Stimulated activated CD4-positive, alpha-beta T cell treated with anti-CD3 and anti-CD28 coated beads, Interleukin-2, amount 100 ng/mL, for 48 hours (primary cell): ENCODE data around the gene ARMCX2.
A peak's percentile ranks its signal among the peaks of the same experiment; 100 is the strongest.
"Not testable (repeated sequence)": the region's sequence is repeated elsewhere in the genome, so short reads cannot be mapped to it uniquely, and the experiment has no call there.

Experiments used
- DNase-seq, 2 donors: peaks; one replicate each; pipeline ENCODE4 v3.0.0-alpha.2; 2020

The ARMCX2 gene

DNA sequence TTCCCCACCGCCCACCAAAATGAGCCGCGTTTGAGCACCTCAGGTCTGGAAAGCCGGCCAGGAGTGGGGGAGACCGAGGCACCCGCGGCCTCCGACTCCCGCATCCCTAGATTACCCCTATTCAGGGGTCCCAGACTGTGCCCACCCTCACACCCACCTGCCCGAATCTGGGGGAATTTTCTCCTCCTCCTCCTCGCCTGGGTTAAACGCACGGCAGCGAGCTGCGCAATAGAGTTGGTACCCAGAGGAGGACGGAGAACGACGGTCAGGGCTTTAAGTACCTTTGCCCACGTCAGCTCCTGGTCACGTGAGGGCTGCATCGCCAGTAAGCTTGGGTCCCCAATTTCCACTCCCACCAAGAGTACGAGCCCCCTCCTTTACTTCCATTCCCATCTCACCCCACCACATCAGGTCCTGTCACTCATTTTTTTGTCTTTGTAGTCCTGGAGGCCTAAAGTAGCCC, at the start of gene ARMCX2:
Gene ARMCX2 (minus strand): TSS at position 250 of the 463 bp plus-strand sequence. CDS start 2,262 bp downstream, outside the sequence.
- no peak for DNase-seq

DNA sequence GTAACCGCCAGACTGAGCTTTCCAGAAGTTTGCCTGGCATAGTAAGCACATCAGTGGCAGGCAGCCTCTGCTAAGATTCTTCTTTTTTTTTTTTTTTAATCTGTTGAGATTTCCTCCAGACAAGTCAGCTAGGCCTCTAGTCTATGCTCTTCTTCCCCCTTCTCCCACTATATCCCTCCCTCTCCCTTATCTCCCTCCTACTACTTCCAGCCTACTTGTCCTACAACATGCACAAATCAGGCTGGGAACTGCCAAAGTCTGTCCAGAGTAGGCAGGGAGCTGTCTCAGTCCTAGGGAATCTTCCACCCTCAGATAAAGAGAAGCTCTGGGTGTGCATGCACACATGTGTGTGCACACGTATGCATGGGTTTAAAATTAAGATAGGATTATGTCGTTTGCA, 49.7 kb upstream of the ARMCX2 start:
- DNase-seq: no peak

DNA sequence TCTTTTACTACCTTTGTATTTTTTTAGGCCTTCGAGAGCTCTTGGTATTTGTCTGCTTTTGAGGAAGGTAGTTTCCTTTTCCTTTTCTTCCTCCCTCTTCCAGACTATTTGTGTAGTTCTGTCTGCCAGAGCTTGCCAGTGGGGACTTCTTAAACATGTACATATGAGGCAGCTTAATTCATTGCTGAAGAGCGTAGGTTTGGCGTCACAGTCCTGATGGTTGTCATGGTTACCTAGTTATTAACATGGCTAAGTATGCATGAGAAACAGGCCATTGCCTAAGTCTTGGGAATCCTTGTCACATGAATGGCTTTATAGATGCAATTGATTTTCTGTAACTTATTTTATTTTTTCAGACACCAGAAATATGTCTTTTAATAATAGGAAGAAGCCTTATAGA, 48.5 kb upstream of the ARMCX2 start:
- no peak for DNase-seq

DNA sequence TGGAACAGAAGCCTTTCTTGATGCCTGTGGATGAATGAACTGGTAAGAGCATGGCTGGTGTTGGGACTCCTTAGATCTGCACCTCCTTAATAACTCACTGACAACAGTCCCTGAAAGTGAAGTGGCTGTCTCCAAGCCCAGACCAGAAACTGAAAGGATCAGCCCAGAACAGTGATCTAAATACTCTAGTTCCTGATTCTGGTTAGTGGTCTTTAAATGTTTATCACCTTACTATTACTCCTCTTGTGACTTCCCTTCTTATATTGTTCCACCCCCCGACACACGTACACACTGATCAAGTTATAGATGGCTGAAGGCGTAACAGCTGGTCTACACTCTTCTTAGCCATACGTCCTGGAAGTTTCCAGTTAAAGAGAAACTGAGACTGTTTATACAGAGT, 33.8 kb upstream of the ARMCX2 start:
- DNase-seq: no peak

DNA sequence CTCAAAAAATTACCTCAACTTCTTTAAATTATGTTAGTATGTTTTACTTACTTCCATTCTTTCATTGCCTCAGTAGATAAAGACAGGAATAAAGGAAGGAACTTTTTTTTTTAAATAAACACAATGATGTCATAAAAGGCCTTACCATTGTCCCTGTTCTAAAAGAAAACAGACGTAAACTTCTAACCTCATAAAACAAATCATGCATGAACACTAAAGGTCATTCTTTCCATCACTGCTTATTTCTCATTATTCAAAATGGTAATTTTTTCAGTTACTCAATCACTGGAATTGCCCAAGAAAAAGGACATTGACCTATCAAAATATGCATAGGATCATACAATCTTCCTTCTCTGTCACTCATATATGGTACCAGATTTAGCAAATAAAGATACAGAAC, 32.2 kb upstream of the ARMCX2 start:
- no peak for DNase-seq

DNA sequence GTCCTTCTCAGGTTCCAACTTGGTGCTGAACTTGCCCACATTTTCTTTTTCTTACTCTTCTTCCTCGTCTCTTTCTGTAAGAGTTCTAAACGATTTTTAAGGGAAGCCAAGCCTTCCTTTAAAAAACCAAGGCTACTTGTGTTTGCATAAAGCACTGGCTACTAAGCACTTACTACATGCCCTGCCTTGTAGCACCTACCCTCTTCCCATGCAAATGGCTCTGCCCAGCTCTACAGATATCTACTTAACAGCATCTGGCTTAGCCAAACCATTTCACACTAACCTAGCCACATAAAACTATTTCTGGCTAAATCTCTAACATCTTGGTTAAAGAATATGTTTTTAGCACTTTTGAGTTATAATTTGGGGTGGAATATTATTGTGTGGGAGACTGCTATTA, 26.9 kb upstream of the ARMCX2 start:
- no peak for DNase-seq

DNA sequence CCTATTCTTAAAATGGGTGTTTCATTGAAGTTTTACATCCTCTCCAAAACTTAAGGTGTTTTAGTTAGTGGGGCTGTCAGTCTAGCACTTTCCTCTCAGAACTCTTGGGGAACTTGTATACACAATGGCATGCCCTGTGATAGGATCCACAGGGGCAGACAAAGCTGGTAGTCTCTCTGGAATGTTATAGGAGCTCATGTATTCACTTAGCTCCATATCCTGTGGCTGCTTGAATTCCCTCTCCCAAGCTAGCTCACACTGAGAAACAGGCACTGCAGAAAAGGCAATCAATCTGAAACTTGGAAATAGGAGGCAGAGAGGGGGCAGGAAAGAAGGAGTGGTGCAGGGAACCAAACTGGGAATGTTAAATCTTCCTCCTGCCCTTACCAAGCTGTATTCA, 26.3 kb upstream of the ARMCX2 start:
- DNase-seq: no peak

DNA sequence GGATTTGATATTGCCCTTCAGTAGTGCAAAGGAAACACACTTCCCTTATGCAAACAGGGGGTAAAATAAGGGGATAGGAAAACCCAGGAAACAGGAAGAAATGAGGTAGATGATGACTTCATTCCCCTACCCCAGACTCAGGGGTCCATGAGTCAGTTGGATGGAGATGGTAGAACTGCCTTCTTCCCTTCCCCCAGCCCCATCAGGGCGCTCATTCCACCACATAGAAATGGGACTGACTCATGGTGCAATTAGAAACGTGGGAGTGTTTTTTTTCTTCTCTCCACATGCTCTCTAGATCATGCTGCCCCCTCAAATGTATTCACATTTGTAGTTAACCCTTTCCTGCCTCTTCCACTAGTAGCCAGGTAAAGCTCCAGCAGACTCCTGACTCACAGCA, 23.1 kb upstream of the ARMCX2 start:
- no peak for DNase-seq

DNA sequence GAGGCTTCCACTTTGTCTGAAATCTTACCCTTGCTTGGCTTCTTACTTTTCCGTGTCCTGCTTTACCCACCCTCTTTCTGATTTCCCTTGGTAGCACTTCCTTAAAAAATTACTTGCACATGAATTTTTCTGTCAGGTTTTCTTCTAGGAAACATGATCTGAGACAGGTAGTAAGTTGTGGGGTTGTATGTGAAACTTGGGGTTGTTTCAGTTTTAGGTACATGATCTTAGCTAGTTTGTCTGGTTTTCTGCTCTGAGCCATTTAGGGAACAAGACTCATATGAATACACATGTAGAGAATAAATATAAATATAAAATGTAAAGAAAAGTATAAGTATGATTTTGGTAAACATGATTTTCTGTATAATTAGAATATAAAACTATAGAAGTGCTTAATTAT, 17.4 kb upstream of the ARMCX2 start:
- DNase-seq: no peak

DNA sequence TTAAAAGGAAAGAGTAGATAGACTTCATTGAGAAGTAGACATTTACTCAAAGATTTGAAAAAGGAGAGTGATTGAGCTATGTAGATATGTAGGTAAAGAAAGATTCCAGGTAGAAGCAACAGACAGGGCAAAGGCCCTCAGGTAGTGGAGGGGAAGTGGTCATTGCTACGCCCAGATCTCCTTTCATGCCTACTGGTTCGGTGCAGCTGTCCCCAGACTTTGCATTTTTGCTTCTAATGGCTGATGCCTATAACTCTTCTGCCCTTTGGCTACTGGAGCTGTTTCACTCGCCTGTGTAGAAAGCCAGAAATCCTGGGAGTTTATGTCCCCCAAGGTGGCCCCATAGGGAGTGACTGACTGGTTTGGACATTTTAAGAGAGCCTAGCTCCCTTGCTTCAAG, 16.9 kb upstream of the ARMCX2 start:
- DNase-seq: no peak

DNA sequence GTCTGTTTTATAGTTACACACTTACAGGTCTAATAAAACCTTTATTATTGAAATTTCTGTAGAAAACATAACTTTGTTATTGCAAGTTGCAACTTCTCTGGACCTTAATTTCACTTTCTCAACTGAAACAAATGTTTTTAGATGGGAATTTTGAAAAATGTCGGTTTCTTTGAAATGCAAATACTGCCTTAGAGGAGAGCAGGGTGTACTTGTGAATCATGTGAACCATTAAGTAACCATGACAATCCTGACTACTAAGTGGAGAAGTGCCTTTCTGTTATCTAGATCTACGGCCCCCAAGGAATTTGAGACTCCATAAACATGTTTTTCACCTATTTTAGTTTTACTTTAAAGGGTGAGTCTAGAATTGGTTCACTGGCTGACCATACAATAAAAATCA, 8.5 kb upstream of the ARMCX2 start:
- no peak for DNase-seq

DNA sequence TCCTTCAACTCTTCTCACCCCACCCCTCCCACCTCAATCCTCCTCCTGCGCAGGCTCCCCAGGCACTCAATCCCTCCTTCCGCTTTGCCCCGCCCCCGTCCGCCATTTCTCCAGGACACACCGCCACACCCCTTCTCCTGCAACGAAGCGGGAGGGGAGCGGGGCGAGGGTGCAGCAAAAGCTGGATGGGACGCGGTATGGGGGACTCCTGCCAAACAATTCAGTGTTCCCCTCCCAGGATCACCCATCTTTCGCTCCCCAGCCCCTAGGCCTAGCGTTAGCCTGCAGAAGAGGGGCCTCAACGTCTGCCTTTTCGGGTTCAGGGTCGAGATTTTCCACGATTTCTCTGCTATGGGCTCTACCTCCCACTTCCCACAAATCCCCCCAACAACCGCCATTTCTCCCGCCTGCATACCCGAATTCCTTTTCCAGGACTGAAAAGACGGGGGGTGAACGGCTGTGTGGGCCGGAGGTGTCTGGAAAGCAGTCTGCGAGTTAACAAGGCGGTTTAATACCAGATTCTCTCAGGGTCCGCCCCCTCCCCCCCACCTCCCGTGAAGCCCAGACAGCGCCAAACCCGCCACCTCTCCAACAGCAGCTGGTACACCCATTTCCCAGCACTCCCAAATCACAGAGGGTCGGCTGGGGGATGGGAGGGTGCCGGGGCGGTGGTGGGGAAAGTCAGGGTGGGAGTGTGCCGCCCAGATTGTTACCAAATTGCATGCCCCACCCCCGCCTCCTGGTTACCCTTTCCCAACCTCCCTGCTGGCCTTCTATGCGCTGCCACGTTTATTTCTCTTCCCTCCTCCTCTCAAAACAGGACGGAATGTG, 774 bp downstream of the ARMCX2 start:
- DNase-seq: peak; percentile 39 to 43

DNA sequence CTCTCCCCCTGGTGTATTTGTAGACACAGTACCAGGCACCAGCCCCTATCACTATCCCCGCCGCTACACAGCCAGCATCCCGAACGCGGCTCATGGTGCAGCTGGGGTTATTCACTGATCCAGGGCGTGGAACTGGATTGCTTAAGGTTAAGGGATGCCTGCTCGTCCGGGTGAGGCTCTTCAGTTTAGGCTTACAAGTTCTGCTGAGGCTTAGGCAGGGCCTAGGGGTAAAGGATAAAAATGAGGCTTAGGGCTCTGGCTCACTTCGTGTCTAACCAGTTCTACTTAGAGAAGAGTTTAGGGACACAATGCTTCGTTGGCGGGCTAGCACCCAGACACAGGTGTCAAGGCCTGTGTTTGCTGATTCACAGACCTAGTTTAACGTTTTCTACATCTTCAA, 2.2 kb downstream of the ARMCX2 start:
- DNase-seq: no peak

DNA sequence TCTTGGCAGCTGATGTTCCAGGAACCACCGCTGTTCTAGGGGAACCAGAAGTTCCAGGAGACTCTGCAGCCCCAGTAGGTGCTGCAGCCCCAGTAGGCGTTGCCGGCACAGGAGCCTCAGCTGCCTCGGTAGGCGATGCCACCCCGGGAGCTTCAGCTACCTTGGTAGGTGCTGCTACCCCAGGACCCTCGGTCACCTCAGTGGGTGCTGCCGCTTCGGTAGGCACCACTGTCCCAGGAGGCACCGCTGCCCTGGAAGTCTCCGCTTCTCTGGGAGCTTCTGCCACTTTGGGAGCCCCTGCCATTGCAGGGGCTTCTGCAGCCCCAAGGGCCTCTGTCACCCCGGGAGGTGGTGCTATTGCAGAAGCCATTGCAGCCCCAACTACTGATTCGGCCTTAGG, 2.8 kb downstream of the ARMCX2 start:
- DNase-seq: no peak

DNA sequence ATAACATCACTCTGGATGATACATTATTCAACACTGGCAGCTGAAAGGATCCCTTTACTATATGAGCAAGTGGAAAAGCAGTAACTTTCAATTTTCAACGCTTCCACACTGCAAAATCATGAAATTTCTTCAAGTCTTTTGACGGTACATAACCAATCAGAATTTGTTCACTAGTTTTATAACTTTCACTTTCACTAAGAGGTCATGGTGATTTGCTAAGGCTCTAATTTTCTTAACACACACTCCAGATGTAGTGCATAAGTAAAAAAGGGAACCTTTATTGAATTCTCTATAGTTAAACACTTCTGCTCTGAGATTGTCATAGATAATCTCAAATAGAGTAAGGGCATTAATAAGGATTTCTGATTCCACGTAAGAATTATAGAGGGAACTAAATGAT, 4.1 kb downstream of the ARMCX2 start:
- DNase-seq: no peak

DNA sequence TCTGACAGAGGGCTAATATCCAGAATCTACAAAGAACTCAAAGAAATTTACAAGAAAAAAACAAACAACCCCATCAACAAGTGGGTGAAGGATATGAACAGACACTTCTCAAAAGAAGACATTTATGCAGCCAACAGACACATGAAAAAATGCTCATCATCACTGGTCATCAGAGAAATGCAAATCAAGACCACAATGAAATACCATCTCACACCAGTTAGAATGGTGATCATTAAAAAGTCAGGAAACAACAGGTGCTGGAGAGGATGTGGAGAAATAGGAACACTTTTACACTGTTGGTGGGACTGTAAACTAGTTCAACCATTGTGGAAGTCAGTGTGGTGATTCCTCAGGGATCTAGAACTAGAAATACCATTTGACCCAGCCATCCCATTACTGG, 11.9 kb downstream of the ARMCX2 start:
- DNase-seq: not testable (repeated sequence)

DNA sequence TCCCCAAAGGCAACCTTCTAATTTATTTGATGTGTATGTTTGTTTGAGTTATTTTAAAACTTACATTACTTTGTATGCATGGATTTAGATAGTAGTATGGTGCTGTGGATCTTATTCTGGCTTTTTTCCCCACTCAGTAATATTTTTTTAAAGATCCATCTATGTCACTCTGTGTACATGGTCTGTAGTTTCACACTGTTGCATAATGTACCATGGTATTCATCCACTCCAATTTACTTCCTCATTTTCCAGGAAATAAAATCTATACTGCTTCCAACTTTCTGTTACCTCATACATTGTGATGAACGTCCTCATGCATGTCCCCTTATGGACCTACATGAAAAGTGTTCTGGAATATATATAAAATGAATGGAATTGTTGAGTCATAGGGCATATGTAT, 17.6 kb downstream of the ARMCX2 start:
- no peak for DNase-seq

DNA sequence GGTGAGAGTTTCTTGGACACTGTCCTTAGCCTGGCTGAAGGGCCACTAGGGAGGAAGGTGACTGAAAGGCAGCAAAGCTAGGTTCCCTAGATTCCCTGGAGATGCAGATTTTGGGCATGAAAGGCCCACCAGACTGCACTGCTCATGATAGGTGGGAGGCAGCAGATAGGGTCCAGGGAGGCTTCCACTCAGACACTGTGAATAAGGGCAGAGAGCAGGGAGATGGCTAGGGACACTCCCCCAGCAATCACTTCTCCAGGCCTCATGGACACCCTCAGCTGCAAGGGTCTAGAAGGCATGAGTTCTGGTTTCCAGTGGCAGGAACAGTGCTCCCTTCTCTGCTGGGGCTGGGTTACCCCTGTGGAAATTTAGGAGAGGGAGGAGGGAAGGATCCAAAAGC, 20.1 kb downstream of the ARMCX2 start:
- no peak for DNase-seq

DNA sequence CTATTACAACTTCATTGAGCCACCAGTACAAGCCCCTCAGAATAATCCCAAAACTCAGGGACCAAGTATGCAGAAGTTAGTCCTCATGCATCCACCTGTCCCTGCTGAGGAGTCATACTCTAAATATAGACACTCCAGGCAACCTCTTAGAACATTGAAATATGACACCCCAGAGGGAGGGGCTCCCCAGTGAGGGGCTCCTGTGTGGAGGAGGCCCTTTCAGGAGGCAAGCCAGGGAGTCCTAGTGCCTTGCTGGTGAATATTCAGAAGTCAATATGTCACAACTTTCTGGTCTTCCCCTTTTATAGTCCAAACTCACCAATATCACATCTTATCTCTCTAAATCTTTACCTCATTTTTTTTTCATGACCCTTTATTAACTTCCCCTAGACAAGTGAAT, 40.3 kb downstream of the ARMCX2 start:
- DNase-seq: no peak

DNA sequence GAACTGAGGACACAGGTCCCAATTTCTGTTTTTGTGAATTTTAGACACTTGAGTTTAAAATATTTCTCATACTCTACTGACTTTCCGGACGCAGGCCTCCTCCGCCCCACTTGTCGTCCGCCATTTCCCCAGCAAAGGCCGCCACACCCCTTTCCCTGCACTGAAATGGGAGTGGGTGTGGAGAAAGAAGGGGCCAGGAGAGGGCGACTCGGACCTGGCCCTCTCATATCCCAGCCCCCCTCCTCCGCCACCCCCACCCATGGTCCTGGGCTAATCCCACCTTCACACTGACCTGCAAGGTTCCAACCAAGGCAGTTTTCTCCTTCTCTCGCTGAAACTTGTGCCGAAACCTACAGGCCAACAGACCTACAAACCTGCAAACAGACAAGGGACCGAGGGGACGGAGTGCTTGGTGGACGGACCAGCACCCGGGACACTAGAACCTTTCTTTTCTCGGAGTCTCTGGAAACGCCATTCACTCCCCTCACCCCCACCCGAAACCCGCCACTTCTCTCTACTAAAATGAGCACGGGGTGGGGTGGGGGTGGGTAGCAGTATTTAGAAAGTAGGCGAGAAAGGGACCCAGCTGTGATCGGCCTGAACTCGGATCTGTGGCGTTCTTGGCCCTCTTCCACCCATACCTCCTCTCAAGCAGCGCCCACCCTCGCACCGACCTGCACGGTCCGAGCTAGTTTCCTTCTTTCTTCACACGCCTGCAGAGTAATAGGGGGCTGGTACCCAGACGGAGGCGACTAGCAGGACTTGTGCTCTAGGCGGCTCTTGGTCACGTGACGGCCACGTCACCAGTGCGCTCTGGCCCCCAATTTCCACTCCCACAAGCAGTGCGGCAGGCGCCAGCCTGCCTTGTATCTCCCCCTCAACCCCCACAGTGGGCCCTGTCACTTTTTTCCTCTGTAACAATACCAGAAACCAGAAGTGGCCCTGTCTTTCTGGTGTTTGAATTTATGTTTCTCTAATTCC, 42.1 kb downstream of the ARMCX2 start, which contains the start of gene ARMCX6:
Gene ARMCX6 (minus strand): TSS at position 790 of the 981 bp plus-strand sequence. CDS start 1,380 bp downstream, outside the sequence.
- peak; percentile 40 to 61 for DNase-seq

DNA sequence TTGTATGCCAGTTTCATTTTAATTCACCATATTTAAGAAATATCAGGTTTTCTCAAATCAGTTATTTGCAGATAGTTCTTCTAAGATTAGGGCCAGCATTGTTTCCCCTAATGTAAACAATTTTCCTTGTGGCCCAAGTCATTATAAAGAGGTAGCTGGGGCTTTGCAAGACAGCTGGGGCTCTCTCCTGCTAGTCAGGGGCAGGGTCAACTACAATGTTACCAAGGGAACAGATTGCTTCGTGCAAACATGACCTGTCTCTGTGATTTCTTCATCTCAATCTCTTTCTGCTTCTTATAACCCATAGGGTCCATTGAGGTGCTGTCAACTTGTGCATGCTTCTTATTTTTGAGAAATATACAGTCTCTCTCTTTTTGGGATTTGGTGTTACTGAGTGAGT, 53.9 kb downstream of the ARMCX2 start:
- DNase-seq: no peak
